Keratinocyte (primary cell): ENCODE measurements around the gene RFTN1. TPM values are rescaled to one million over a fixed set of nuclear protein-coding genes. Genes with fewer than 3 reads are reported as not detected.

Experiments used
- DNase-seq: peaks from one replicate; pipeline ENCODE4 v3.0.0-alpha.2; 2011; ENCODE audit warnings: low read depth, missing footprints, low spot score
- FAIRE-seq: peaks from 2 replicates; lab custom pipeline; 2011; peaks lifted over from hg19 to GRCh38; lab: Jason Lieb, UNC
- H2AFZ ChIP-seq: 2 replicates; pipeline ENCODE4 v1.6.0; 2012; ENCODE audit warnings: low read length, control low read depth, inconsistent platforms; ENCODE audit not compliant: control insufficient read depth
- H3K27ac ChIP-seq: 2 replicates; pipeline ENCODE4 v1.5.1; 2011; ENCODE audit warnings: low read length; ENCODE audit not compliant: control insufficient read depth, insufficient read depth
- H3K27me3 ChIP-seq: 3 replicates; pipeline ENCODE4 v1.6.0; 2011; ENCODE audit warnings: low read length; ENCODE audit not compliant: control insufficient read depth, insufficient read depth; ENCODE audit errors: extremely low read depth
- H3K36me3 ChIP-seq, 2 experiments: 2 replicates in 1 of 2; 3 replicates in 1 of 2; pipeline ENCODE4 v1.5.1; 2011; ENCODE audit warnings: low read length in 2 of 2, mild to moderate bottlenecking in 1 of 2; ENCODE audit not compliant: control insufficient read depth in 2 of 2, insufficient read depth in 2 of 2; ENCODE audit errors: extremely low read depth in 1 of 2
- H3K4me1 ChIP-seq: 3 replicates; pipeline ENCODE4 v1.5.1; 2011; ENCODE audit warnings: low read length; ENCODE audit not compliant: control insufficient read depth, insufficient read depth; ENCODE audit errors: extremely low read depth
- H3K4me2 ChIP-seq: 3 replicates; pipeline ENCODE4 v1.6.0; 2011; ENCODE audit warnings: low read depth, low read length; ENCODE audit not compliant: control insufficient read depth, insufficient read depth; ENCODE audit errors: extremely low read depth
- H3K4me3 ChIP-seq, 3 experiments: fragments of 200-600 bp in 1 of 3; sonication (generic) in 1 of 3; 2 replicates in 2 of 3; 3 replicates in 1 of 3; pipeline ENCODE4 v1.5.1; 2011 to 2016; ENCODE audit warnings: low read length in 3 of 3, mild to moderate bottlenecking in 3 of 3, control low read depth in 2 of 3, inconsistent platforms in 1 of 3, low read depth in 1 of 3, mixed read lengths in 1 of 3, mixed run types in 1 of 3, moderate library complexity in 1 of 3; ENCODE audit not compliant: control insufficient read depth in 2 of 3, insufficient read depth in 2 of 3; ENCODE audit errors: extremely low read depth in 1 of 3
- H3K79me2 ChIP-seq: 2 replicates; pipeline ENCODE4 v1.6.0; 2012; ENCODE audit warnings: low read length; ENCODE audit not compliant: control insufficient read depth, insufficient read depth
- H3K9ac ChIP-seq: 3 replicates; pipeline ENCODE4 v1.6.0; 2011; ENCODE audit warnings: low read length; ENCODE audit not compliant: control insufficient read depth, insufficient read depth; ENCODE audit errors: extremely low read depth
- H3K9me1 ChIP-seq: 3 replicates; pipeline ENCODE4 v1.6.0; 2011; ENCODE audit warnings: low read length; ENCODE audit not compliant: control insufficient read depth, insufficient read depth; ENCODE audit errors: extremely low read depth
- H3K9me3 ChIP-seq: 2 replicates; pipeline ENCODE4 v1.5.1; 2012; ENCODE audit warnings: low read depth, low read length; ENCODE audit not compliant: control insufficient read depth
- H4K20me1 ChIP-seq: 3 replicates; pipeline ENCODE4 v1.6.0; 2011; ENCODE audit warnings: low read length; ENCODE audit not compliant: control insufficient read depth, insufficient read depth; ENCODE audit errors: extremely low read depth
- CTCF ChIP-seq, 3 experiments: IDR thresholded peaks in 1 of 3; conservative IDR thresholded peaks in 1 of 3; optimal IDR thresholded peaks in 1 of 3; 2 replicates in 2 of 3; 3 replicates in 1 of 3; pipeline versions ENCODE3 to v1.5.1; 2011; ENCODE audit warnings: low read length in 3 of 3, mild to moderate bottlenecking in 3 of 3, moderate library complexity in 2 of 3, control low read depth in 1 of 3, inconsistent platforms in 1 of 3; ENCODE audit not compliant: insufficient read depth in 2 of 3; ENCODE audit errors: extremely low read depth in 1 of 3
- EZH2 ChIP-seq: IDR thresholded peaks from one replicate; pipeline ENCODE4 v1.6.1; 2012; ENCODE audit warnings: inconsistent platforms, mild to moderate bottlenecking, low read length, moderate library complexity
- dilution Hi-C: fragments of 300-500 bp; cut with MboI; formaldehyde crosslinking; loops from one replicate; pipeline ENCODE4 v1.7.0; 2020; ENCODE audit warnings: low sequenced_read_pairs; ENCODE audit not compliant: extremely low pct_ligation_motif_present
- polyA plus RNA-seq, 5 experiments: library from polyadenylated mRNA; depleted of rRNA in 3 of 5; stranded (reverse) in 3 of 5; stranded (forward) in 1 of 5; unstranded in 1 of 5; fragments of >200 nt; gene quantifications; 1 replicate in 1 of 5; 2 replicates in 3 of 5; 3 replicates in 1 of 5; pipeline versions ENCODE4 v1.2.1 to v1.2.3, GENCODE V29; 2011 to 2012; ENCODE audit warnings: missing spikeins in 2 of 5, low read depth in 1 of 5, low replicate concordance in 1 of 5

Gene RFTN1
- polyA plus RNA-seq, 1 donor (not counting 4 experiments of a cell fraction or from before 2014, with no cell fraction given), result 18.0 TPM

- TF ChIP-seq CTCF (optimal IDR thresholded peaks at IDR 0.05 in 1 of 3, IDR thresholded peaks at IDR 0.05 in 1 of 3, conservative IDR thresholded peaks at IDR 0.05 in 1 of 3; ENCODE audit: extremely low read depth in 1 of 3, insufficient read depth in 2 of 3, low read length in 3 of 3), result no peak
- TF ChIP-seq EZH2, result no peak
- Histone ChIP-seq H2AFZ (no peak overlapping the region), H3K36me3 (peaks cover 4 to 7% of the 10 kb centered on the region in 2 experiments), H3K4me3 (no peak overlapping the region), H3K79me2 (no peaks in the 10 kb centered on the region), H3K9ac (no peak overlapping the region), H3K27me3 (no peaks in the 10 kb centered on the region), H3K9me3 (no peaks in the 10 kb centered on the region), H3K4me1 (peaks cover 3% of the 10 kb centered on the region), H3K4me2 (no peak overlapping the region), H3K9me1 (peaks cover 3% of the 10 kb centered on the region), H3K27ac (no peak overlapping the region), H4K20me1 (no peaks in the 10 kb centered on the region)
- FAIRE-seq (peak; percentile 5), DNase-seq (no peak)
- dilution Hi-C loops, result no loop called here
Measured at GRCh38 chr3:16338999-16339398, 174.5 kb downstream of the RFTN1 start.

GRCh38 chr3:16337856-16338540, 175.5 kb downstream of the RFTN1 start:
- no peak overlapping the region for H3K4me3 ChIP-seq
- no peak overlapping the region for H3K27ac ChIP-seq
- no peaks in the 10 kb centered on the region for H3K9me3 ChIP-seq
- no peak overlapping the region for H2AFZ ChIP-seq
- no peak for TF ChIP-seq CTCF (optimal IDR thresholded peaks at IDR 0.05 in 1 of 3, IDR thresholded peaks at IDR 0.05 in 1 of 3, conservative IDR thresholded peaks at IDR 0.05 in 1 of 3; ENCODE audit: extremely low read depth in 1 of 3, insufficient read depth in 2 of 3, low read length in 3 of 3)
- TF ChIP-seq EZH2, result no peak
- H3K4me1 ChIP-seq, result peaks cover 3% of the 10 kb centered on the region
- peaks cover 4 to 7% of the 10 kb centered on the region in 2 experiments for H3K36me3 ChIP-seq
- DNase-seq, result no peak
- no peak overlapping the region for H3K9ac ChIP-seq
- no peaks in the 10 kb centered on the region for H3K79me2 ChIP-seq
- no peaks in the 10 kb centered on the region for H4K20me1 ChIP-seq
- dilution Hi-C loops, result no loop called here
- H3K27me3 ChIP-seq, result no peaks in the 10 kb centered on the region
- no peak overlapping the region for H3K4me2 ChIP-seq
- FAIRE-seq, result no peak
- H3K9me1 ChIP-seq, result peaks cover 3% of the 10 kb centered on the region
